Measurements from ENCODE around the gene GPNMB. TPM values are rescaled to one million over a fixed set of nuclear protein-coding genes. Genes with fewer than 3 reads are reported as not detected.

GPNMB gene
- polyA plus RNA-seq, 4 donors: 21.8 to 74.2 (median 30.8) TPM

GRCh38 chr7:23226844-23227450 is 19.6 kb upstream of the GPNMB start:
- no peak for DNase-seq (ENCODE audit: low read depth in 4 of 4, low spot score in 3 of 4)

- DNase-seq (ENCODE audit: low read depth in 4 of 4, low spot score in 3 of 4): no peak
Measured at GRCh38 chr7:23228412-23228811, 18.2 kb upstream of the GPNMB start.

GRCh38 chr7:23230641-23231101 is 15.9 kb upstream of the GPNMB start:
- no peak for DNase-seq (ENCODE audit: low read depth in 4 of 4, low spot score in 3 of 4)

- no peak for DNase-seq (ENCODE audit: low read depth in 4 of 4, low spot score in 3 of 4)
Measured at GRCh38 chr7:23232966-23233365, 13.6 kb upstream of the GPNMB start.

- DNase-seq (ENCODE audit: low read depth in 4 of 4, low spot score in 3 of 4): no peak
Measured at GRCh38 chr7:23234569-23235296, 11.8 kb upstream of the GPNMB start.

GRCh38 chr7:23235813-23236221 is 10.8 kb upstream of the GPNMB start:
- no peak for DNase-seq (ENCODE audit: low read depth in 4 of 4, low spot score in 3 of 4)

GRCh38 chr7:23237000-23237399 is 9.6 kb upstream of the GPNMB start:
- no peak for DNase-seq (ENCODE audit: low read depth in 4 of 4, low spot score in 3 of 4)

- no peak for DNase-seq (ENCODE audit: low read depth in 4 of 4, low spot score in 3 of 4)
Measured at GRCh38 chr7:23238983-23239652, 7.5 kb upstream of the GPNMB start.

- DNase-seq (ENCODE audit: low read depth in 4 of 4, low spot score in 3 of 4): no peak
Measured at GRCh38 chr7:23239698-23240097, 6.9 kb upstream of the GPNMB start.

- DNase-seq (ENCODE audit: low read depth in 4 of 4, low spot score in 3 of 4): no peak
Measured at GRCh38 chr7:23242321-23242720, 4.3 kb upstream of the GPNMB start.

- no peak for DNase-seq (ENCODE audit: low read depth in 4 of 4, low spot score in 3 of 4)
Measured at GRCh38 chr7:23242935-23243334, 3.6 kb upstream of the GPNMB start.

- no peak for DNase-seq (ENCODE audit: low read depth in 4 of 4, low spot score in 3 of 4)
Measured at GRCh38 chr7:23247046-23247602, 549 bp downstream of the GPNMB start.

GRCh38 chr7:23247603-23248335 is 1.2 kb downstream of the GPNMB start:
- DNase-seq (ENCODE audit: low read depth in 4 of 4, low spot score in 3 of 4): no peak

GRCh38 chr7:23249486-23249885 is 2.9 kb downstream of the GPNMB start:
- DNase-seq (ENCODE audit: low read depth in 4 of 4, low spot score in 3 of 4): no peak

- DNase-seq (ENCODE audit: low read depth in 4 of 4, low spot score in 3 of 4): no peak
Measured at GRCh38 chr7:23254051-23254681, 7.6 kb downstream of the GPNMB start.

GRCh38 chr7:23256731-23257130 is 10.2 kb downstream of the GPNMB start:
- no peak for DNase-seq (ENCODE audit: low read depth in 4 of 4, low spot score in 3 of 4)

- DNase-seq (ENCODE audit: low read depth in 4 of 4, low spot score in 3 of 4): no peak
Measured at GRCh38 chr7:23260371-23260770, 13.8 kb downstream of the GPNMB start.

GRCh38 chr7:23261843-23262452 is 15.4 kb downstream of the GPNMB start:
- no peak for DNase-seq (ENCODE audit: low read depth in 4 of 4, low spot score in 3 of 4)

- no peak for DNase-seq (ENCODE audit: low read depth in 4 of 4, low spot score in 3 of 4)
Measured at GRCh38 chr7:23264916-23265458, 18.4 kb downstream of the GPNMB start.

- no peak for DNase-seq (ENCODE audit: low read depth in 4 of 4, low spot score in 3 of 4)
Measured at GRCh38 chr7:23266918-23267317, 20.3 kb downstream of the GPNMB start.

All from left renal pelvis (tissue), 4 donors.